ENCODE measurements around the gene PDE6A.

PDE6A gene

DNA sequence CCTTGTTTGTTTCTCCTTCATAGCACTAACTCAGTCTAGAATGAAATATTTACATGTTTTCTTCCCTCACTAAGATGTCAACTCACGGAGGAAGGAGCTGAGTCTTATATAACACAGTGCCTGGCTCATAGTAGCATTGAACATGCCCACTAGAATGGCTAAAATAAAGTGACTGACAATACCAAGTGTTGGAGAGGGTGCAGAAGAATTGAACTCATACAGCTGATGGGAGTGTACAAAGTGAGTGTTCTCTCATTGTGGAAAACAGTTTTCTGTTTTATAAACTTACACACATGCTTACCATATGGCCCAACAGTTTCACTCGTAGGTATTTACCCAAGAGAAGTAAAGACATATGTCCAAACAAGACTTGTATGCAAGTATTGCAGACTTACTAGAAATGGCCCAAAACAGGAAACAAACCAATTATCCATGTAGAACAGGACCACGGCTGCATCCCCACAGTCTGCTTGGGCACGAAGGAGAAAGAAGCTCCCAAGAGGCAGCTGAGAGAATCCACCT, 127.0 kb downstream of the PDE6A start:
- no peak for DNase-seq (ENCODE audit: low spot score)

DNA sequence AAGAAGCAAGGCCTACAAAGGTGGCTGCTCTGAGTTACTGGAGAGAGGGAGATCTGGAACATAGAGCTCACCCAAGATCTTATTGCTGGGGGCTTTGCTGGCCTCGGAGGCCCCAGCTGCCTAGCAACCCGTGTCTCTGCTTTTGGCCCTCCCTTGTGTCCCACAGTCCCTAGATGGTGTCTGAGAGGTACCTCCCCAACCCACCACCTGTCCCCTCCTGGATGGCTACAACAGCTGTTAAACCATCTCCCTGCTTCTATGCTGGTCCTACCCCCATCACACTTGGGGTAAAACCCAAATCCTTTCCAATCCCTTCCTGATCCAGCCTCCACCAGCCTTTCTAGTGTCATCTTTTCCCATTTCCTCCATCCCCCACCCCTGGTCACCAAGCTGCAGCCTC, 127.9 kb downstream of the PDE6A start:
- no peak for DNase-seq (ENCODE audit: low spot score)

GRCh38 chr5:149811453-149811852, 133.1 kb downstream of the PDE6A start:
- DNase-seq (ENCODE audit: low spot score): no peak

GRCh38 chr5:149810856-149811255, 133.7 kb downstream of the PDE6A start:
- no peak for DNase-seq (ENCODE audit: low spot score)

DNA sequence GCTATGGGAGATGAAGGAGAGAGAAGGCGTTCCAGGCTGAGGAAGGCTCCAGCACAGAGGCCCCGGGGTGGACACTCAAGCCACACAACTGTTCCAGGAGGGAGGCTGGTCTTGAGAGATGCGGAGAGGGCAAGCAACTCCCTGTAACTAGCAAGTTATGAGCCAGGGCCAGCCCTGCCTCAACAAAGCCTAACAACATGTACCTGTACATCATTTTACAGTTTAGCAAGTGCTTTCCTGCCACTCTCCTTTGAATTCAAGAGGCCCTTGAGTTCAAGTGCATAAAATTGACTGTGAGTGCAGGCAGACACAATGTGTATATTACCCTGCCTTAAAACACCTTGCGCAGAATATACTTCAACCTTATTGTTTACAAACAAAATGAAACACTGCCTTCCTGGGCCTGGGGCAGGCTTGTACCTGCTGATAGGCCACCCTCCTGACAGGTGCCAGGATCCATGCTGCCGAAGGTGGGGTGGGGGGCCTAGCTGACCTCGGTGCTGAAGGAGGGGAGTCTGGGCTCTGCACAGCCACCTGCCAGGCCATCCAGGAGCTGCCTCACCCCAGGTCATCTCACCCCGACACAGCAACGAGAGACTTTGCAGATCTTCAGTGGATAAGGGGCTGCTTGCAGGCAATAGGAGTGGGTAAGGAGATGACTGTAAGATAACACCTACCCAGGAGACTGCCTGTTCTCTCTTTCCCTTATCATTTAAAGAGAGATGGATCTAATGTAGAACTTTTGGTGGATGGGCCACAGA, 134.5 kb downstream of the PDE6A start:
- DNase-seq (ENCODE audit: low spot score): no peak

- no peak for DNase-seq (ENCODE audit: low spot score)
These were observed 136.2 kb downstream of the PDE6A start for GRCh38 chr5:149808264-149808982.
